GM19438 (cell line): Measurements from ENCODE around the gene ARFGAP1.

ENCODE experiments used
- ATAC-seq: cut with Tn5 transposase; IDR thresholded peaks from one replicate; pipeline ENCODE4 v1.9.1; 2021; ENCODE audit warnings: low read depth; ENCODE audit not compliant: unreplicated experiment

The ARFGAP1 gene

GRCh38 chr20:63258781-63259180, 13.8 kb upstream of the ARFGAP1 start:
- no peak for ATAC-seq

DNA sequence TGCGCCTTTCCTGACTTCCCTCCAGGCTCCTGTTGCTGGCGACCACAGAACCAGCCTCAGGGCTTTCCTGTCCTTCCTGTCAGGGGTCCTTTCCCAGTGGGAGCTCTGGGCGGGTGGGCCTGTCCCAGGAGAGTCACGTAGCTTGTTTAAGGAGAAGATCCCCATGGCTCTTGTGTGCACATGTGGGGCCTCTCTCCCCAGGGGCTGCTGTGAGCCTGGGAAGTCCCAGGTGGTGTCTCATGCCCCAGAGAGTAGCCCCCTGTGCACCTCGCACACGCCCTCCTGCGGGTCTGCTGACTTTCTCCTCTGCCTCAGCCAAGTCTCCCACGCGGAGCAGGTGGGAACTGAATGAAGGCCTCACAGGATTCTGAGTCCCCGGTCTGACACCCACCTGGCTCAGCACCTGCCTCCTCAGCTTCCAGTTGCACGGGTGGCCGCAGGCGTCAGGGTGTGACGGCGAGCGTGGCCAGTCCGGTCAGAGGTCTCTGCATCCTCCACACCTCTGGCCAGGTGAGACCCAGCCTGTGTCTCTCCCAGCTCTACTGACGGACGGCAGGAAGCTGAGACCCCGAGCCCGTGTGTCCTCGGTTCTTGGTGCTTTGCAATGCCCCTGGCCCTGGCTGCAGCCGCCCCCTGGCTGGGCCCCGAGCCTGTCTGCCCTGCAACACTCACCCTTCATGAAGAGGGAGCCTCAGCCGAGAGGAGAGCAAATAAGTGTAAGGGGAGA, 12.7 kb upstream of the ARFGAP1 start:
- no peak for ATAC-seq

DNA sequence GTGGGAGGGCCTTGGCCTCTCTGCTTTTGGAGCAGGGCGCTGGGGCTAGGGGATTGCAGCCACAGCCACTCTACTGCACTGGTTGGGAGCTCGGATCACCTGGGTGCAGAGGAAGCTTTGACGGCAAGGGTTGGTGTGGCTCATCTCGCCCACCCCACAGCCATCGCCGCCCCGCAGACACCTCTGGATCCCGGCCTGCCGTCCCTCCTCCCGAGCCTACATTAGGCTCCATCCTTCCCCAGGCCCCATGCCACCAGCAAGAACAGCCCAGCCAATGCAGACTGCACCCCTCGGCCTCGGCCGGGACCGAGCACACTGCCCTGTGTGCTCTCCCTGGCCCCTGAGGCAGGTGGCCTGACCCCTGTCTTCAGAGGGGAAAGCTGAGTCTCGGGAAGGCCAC, 12.1 kb upstream of the ARFGAP1 start:
- ATAC-seq: no peak

DNA sequence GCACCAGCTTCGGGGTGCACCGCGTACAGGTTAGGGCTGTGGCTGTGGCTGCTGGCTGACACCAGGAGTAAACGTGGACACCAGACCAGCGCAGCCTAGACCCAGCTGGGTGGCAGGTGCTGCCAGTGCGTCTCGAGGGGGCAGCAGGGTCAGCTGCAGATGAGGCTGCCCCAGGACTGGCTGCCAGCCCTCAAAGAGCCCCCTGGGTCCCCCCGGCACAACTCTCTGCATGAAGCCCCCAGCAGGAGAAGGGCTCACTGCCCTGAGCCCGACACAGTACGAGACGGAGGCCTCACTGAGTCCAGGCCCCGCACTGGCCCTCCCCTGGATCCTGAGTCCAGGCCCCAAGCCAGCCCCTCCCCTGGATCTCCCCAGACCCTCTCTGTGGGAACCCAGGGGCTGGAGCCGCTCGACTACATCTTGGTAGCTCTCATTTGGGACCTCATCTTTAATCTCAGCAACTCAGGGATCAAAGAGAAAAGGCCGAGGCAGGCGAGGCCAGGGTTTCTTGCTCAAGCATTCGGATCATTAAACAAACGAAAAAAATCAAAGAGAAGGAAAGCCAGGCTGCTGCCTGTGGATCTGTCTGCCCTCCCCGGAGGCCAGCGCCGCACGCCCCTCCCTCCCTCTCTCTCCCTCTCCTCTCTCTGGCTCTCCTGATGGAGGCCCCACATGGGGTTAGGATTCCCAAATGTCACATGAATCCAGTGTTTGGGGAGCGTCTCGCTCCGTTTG, 11.4 kb upstream of the ARFGAP1 start:
- ATAC-seq: no peak

GRCh38 chr20:63261795-63262528, 10.7 kb upstream of the ARFGAP1 start:
- ATAC-seq: no peak

- ATAC-seq: no peak
These were observed 9.8 kb upstream of the ARFGAP1 start for GRCh38 chr20:63262836-63263235.

GRCh38 chr20:63264000-63264399, 8.6 kb upstream of the ARFGAP1 start:
- no peak for ATAC-seq

DNA sequence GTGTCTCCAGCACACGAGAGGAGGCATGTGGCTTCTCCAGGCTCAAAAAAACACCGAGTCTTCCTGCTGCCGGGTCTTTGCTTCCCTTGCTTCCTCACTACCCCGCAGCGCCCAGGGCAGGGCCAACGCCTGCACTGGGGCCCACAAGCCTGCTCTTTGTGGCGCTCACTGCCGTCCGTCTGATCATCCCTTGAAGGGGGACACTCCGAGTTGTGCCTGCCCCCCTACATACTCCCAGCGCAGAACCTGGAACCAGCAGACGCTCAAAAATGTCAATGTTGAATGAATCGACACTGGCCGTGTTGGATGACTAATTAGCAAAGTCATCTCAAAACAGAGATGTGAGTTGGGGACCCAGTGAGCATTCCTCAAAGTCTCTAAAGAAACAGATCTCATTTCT, 8.1 kb upstream of the ARFGAP1 start:
- ATAC-seq: no peak

DNA sequence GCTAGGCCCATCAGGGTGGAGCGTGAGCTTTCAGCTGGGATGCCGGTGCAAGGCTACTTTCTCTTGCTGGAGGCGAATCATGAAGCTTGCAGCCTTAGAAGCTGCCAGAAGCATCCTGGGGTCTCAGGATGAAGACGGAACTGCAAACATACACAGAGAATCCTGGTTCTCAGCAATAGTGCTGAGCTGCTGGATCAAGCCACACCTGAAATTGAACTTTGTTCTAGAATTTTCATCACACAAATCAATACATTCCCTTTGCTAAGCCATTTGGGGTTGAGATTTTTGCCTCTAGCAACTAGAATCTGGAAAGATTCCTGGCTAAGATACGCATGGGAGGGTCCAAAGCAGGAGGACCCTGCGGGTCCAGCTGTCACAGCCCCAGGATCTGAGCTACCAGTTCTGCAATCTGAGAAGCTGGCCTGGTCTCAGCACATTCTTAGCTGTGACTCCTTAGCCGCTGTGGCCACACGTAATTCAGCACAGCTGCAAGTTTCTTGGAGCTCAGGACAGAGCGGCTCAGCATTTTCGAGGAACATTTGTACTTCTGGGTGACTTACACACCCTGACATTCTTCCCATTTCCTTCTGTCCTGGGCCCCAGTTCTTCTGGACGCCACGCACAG, 6.6 kb upstream of the ARFGAP1 start:
- no peak for ATAC-seq

DNA sequence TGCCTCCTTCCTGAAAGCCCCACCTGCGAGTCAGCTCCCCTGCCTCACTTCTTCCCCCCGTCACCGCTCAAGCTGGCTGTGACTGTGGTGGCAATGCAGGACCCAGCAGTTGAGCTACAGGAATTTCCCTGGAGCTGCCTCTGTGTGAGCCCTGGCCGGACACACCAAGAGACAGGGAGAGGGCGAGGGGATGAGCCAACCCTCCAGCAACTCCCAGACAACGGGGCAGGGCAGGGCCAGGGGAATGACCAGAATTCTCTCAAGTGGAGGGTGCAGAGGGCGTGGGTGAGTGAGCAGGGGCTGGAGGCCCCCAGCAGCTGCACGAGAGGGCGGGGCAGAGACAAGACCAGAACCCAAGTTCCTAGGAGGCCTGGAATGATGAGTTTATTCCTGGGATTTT, 4.9 kb upstream of the ARFGAP1 start:
- ATAC-seq: no peak

- no peak for ATAC-seq
These were observed 4.4 kb upstream of the ARFGAP1 start for GRCh38 chr20:63268256-63268655.

GRCh38 chr20:63268671-63269439, 3.8 kb upstream of the ARFGAP1 start:
- ATAC-seq: no peak

DNA sequence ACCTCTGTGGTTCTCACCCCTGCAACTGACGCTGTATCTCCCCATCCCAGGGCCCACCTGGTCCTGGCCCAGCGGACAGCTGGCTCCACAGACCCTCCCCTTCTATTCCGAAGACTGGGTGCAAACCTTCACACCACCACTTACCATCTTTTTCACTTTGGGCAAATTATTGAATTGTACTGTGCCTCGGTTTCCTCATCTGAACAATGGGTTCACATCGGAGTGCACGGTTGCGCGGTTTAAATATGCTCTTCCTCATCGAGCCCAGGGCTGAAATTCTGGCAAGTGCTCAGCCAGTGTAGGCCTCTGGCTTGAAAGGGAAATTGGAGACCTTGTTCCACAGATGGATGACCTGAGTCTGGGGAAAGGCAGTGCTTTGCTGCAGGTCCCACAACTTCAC, 2.9 kb upstream of the ARFGAP1 start:
- ATAC-seq: no peak

GRCh38 chr20:63270606-63271325, 1.8 kb upstream of the ARFGAP1 start:
- no peak for ATAC-seq

DNA sequence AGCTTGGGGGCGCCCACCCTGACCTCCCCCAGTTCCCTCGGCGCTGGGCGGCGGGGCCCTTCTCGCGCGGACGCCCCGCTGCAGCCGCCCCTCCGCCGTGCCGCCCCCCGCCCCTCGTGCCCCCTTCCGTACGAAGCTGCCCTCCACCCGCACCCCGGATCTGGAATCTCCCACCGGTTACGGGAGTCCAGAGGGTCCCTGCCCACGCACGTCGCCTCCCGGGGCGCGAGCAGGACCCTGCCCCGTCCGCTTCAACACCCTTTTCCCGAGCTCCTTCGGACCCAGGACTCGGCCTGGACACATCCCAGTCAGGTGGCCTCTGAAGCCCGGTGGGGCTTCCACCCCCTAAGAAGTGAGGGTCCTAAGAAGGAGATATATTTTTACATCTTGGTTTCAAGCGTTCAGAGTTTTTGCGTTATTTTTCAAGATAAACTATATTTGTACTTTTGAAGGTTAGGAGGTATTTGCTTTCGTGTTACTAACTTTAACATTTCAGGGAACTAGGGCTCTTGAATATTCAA, 506 bp downstream of the ARFGAP1 start:
- no peak for ATAC-seq

DNA sequence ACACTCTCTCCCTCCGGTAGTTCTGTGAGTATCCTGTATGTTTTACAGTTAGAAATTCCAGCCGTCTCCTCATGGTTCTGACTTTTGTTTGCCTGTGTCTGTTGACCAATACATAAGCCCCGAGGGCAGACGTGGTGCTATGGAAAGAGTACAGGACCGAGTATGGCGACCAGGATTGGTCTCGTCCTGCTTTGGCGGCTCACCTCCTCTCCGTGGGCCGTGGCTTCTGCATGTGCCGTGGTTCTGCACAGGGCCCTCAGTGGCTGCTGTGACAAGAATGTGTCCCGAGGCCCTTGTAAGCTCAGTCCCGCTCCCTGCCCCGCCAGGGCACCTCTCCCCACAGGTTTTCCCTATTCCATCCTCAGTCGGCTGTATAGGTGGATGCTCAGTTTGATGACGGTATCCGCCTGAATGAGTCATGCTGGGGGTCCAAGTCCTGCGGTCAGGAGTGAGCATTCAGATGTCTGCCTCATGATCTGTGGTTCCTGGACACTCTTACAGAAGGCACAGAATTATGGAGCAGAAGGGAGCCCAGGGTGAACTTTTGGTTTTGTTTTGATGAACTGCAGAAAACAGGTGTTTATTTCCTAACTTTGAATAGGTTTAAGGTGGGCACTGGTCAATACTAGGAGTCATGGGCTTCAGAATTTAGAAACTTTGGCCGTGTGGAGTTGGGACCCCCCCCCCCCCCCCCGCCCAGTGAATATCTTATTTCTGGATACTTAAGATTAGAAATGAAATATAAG, 1.2 kb downstream of the ARFGAP1 start:
- no peak for ATAC-seq

DNA sequence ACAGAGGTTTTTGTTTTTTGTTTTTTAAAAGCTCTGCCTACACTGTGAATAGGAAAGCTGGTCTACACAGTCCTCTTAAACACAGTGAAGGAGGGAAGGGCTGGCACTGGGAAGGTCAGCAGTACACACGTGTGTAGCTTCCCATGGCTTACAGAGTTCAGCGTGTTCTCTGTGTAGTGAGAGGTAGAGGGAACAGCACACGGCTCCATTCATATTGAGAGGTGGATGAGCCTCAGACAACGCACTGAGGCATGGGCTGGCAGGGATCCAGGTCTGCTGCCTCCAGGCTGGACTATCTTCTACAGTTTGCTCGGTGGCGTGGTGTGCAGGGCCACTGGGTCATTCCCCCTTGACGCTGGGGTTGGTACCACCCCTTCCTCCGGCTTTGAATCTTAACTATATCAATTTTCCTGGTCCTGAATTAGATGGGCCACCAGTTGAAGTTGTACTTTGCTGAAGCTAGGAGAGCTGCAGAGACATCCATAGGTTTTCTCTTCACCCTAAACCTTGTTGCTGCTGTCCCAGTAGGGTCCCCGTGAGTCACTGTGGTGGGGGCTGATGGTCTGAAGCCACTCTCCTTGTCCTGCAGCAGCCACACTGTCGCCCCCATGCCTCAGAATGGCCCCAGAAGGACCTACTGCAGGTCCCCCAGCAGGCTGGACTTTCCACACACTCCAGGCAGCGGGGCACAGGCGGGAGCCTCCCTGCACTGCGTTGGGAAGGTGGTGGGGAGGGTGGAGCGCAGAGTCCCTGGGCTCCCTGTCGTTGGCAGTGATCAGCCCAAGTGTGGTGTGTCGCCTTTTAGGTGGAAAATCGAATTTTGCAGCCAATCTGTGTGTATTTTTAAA, 2.0 kb downstream of the ARFGAP1 start:
- ATAC-seq: no peak

DNA sequence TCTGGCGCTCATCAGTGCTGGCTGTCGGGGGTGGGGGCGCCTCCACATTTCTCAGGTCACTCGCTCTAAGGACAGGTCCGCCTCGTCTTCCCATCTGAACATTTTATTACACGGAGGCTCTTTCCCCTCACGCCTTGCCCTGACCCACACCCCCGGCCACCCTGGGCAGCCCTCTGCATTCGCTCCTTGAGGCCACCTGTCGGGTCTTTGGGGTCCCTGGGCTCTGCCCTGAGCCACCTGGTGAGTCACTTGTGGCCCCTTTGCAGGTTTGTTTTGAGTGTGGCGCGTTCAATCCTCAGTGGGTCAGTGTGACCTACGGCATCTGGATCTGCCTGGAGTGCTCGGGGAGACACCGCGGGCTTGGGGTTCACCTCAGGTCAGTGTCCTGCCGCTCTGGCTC, 3.2 kb downstream of the ARFGAP1 start:
- ATAC-seq: no peak
